Ammon's horn (tissue), 1 donor: Measurements from ENCODE around the gene MYO10.
"Not testable (repeated sequence)": the region's sequence is repeated elsewhere in the genome, so short reads cannot be mapped to it uniquely, and the experiment has no call there.

Source experiments
- DNase-seq: peaks from one replicate; pipeline ENCODE4 v3.0.0-alpha.2; 2016; ENCODE audit warnings: low spot score

The MYO10 gene

DNA sequence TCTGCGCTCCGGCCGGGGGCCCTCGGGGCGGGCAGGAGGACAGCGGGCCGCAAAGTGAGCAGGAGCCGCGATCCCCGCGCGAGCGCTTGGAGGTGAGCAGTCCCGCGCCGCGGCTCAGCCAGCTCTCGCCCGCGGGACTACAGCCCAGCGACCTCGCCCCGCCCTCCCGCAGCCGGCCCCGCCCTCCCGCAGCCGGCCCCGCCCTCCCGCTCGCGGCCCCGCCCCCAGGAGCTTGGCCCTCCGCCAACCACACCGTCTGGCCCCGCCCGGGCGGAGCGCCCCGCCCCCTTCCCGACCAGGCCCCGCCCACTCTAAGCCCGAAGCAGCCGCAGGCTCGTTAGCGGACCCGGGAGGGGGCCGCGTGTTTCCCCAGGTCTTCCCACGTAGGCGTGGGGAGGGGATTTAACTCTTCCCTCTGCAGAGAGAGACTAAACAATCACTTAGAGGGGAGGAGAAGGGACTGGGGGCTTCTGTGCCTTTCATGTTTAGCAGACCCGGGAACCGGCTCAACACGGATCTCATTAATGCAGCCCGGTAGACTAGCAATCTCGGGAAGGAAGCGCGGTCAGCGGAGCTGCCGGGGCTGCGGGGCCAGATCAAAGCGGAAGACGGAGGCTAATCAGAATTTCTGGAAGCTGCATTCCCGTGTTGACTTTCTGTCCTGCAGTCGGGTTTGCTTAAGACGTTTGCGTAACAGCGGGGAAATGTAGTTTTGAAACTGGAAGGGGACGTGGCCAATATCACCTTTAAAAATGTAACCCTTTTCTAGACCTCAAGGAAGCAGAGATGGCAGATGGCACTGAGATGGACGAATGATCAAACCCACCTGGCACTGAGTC is at the start of gene MYO10:
Gene MYO10 (minus strand): TSS at position 139 of the 839 bp plus-strand sequence. CDS start 480 bp downstream, outside the sequence.
- DNase-seq, result peak; percentile 49

DNA sequence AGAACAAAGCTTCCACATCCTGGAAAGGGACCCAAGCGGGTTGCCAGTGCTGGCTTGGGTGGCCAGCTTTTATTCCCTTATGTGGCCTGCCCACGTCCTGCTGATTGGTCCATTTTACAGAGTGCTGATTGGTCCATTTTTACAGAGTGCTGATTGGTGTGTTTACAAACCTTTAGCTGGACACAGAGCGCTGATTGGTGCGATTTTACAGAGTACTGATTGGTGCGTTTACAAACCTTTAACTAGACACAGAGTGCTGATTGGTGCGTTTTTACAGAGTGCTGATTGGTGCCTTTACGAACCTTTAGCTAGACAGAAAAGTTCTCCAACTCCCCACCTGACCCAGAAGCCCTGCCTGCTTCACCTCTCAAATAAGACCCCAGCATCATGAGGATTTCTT is 49.2 kb upstream of the MYO10 start:
- DNase-seq, result not testable (repeated sequence)

DNA sequence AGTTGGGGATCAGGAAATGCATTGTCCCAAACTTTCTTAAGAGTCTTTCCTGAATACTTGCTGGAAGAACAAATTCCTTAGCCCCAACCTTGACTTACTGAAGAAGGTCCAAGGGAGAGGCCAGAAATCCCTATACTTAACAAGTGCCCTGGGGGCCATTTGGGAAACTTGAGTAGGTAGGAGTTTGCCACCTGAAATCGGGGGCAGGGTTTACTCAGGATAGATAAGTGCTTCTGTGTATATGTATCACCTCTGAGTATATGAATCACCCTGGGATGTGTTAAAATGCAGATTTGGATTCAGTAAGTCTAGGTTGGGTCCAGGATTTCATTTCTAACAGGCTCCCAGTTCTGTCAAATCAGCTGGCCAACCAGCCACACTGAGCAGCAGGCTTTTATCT is 47.9 kb upstream of the MYO10 start:
- DNase-seq, result no peak

DNA sequence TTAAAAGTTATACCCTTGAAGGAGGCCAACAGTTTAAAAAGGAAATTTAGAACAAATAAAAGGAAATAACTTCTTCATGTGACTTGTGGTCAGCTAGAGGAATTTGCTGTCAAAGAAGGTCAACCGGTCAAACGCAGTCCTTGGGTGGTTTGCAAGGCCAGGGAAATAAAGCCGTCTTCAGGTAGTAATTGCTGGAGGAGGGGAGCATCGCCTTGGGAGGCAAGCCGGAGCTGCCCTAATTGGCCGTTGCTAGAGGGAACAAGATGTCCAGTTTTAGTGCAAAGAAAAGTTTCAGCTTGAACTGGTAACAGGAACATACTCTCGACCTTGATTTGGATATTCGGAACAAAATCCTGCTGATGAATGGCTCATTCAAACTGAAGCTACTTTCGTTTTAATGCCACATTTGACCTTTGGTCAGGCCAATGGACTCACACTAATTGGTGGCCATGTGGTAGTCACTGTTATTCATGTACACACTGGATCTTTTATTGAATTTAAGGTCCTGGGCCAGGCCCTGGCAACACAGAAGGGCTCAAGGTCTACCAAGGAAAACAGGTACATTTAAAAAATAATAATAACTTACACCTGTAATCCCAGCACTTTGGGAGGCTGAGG is 47.0 kb upstream of the MYO10 start:
- peak; percentile 34 for DNase-seq

DNA sequence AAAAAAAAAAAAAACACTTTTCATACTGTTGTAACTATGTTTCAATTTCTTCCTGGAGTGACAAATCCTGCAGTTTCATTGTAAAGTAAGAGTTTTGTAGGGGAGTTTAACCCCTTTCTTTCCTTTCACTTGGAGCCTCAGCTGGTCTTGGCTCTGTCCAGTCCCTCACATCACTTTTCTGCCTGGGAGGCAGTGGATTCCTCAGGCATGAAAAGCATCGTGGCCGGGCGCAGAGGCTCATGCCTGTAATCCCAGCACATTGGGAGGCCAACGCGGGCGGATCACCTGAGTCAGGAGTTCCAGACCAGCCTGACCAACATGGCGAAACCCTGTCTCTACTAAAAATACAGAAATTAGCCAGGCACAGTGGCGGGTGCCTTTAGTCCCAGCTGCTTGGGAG is 45.6 kb upstream of the MYO10 start:
- DNase-seq, result no peak

DNA sequence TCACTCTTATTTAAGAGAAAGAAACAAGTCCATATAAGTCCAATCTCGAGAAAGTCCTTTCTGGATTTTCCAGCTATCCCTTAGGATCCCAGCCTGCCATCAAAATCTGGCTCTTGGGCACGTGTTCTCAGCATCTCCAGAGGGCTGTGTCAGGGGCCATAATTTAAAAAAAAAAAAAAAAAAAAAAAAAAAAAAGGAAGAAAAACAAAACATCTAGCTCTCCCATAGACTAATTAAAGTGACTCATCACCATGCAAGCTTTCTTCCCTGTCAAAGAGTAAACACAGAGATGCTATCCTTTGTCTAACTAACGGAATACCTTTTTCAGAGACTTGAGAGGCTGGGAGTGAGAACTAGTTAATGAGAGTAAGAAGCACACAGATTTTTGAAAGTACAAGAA is 44.9 kb upstream of the MYO10 start:
- DNase-seq, result no peak

DNA sequence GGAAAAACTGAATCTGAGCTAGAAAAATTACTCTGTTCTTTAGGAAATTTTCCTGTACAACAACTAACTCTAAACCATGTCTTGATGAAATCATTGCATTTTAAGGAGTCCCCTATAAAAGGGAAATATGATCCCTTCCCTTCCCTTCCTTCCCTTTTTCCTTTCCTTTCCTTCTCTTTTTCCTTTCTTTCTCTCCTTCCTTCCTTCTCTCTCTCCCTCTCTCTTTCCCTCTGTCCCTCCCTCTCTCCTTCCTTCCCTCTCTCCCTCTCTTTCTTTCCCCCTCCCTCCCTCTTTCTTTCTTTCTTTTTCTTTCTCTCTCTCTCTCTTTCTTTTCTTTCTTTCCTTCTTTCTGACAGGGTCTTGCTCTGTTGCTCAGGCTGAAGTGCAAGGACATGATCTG is 42.2 kb upstream of the MYO10 start:
- DNase-seq, result no peak

DNA sequence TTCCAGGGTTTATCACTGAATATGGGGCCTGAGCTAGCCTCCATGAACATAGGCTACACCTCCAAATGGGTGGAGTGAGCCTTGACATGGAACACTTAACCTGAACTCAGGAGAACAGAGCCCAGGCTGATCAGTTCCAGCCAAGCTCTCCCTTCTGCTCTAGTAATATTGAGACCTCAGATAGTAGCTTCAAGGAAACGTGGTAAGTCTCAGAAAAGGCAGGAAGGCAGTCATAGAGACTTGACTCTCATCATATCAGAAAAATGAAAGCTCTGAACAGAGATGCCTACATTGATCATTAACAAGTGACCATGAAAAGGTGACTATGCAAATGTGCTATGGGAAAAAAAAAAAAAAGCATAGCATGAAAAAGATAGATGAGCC is 40.5 kb upstream of the MYO10 start:
- DNase-seq, result no peak

DNA sequence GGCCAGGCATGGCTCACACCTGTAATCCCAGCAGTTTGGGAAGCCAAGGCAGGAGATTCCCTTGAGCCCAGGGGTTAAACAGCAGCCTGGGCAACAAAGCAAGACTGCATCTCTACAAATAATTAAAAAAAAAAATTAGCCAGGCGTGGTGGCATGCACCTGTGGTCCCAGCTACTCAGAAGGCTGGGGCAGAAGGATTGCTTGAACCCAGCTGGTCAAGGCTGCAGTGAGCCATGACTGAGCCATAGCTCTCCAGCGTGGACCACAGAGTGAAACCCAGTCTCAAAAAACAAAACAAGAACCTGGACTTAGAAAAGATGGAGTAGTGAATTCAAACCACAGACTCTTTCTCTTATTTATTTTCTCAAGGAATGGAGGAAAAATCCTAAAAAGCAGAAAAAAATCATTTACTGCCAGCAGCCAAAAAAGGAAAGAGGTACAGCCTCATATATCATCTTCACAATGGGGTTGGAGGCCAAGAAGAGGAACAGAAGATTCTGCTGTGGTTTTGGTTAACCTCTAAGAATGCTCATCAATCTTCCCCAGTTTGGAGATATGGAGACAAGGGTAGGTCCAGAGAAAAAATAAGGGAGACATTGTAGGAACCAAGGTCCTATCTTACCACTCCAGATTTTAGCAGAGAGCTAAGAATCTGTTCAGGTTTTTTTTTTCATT is 40.0 kb upstream of the MYO10 start:
- DNase-seq, result no peak

DNA sequence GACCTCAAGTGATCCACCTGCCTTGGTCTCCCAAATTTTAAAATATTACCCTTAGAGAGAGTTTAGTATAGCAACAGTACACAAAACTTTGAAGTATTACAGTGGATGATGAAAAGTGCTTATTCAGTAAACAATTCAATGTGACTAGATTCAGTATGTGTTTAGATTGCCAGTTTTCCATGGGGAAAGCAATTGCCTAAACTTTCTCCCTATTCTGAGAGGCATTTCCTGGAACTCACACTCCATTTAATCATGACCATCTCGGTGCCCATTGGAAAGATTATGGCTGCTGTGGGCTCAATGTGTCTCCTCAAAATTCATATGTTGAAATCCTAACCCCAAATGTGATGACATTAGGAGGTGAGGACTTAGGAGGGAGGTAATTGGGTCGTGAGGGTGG is 38.9 kb upstream of the MYO10 start:
- DNase-seq, result no peak

DNA sequence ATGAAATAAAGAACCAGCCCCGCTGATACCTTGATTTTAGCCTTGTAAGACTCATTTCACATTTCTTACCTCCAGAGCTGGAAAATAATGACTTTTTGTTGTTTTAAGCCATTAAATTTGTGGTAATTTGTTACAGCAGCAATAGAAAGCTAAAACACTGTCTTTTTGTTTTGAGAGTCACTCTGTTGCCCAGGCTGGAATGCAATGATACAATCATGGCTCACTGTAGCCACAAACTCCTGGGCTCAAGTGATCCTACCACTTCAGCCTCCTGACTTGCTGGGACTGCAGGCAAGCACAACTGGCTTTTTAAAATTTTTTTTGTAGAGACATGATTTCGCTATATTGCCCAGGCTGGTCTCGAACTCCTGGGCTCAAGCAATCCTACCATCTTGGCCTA is 34.7 kb upstream of the MYO10 start:
- no peak for DNase-seq

DNA sequence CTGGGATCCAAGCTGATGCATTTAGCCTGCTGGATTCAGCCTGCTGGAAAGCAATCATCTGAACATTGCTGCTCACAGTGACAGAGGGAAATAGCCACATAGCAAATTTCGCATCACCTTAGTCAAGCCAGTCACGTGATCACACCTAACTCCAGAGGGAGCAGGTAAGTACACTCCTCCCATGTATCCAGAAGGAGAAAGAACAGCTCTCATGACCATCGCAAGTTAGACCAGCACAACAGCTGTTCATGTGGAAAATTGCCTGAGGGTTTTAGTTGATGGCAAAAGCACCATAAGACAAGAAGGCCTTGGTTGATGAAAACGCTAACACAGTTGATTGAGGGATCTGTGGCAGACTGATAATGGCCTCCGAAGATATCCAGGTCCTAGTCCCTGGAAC is 34.2 kb upstream of the MYO10 start:
- no peak for DNase-seq

DNA sequence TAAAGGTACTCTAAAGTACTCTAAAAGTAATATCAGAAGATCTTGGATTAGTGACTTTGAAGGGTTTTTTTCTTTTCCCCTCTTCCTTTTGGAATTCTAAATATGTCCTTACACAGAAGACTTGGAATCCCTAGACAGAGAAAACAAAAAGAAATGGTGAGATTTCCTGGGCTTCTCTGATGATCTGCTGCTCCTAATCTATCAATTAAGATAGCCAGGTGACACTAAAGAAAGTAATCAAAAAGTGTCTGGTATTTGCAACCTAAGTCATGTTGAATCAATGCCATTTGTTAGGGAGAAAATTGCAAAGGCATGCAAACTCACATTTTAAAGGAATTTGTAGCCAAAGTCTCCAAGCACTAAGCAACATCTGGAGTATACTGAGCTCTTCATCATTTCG is 29.5 kb upstream of the MYO10 start:
- no peak for DNase-seq

DNA sequence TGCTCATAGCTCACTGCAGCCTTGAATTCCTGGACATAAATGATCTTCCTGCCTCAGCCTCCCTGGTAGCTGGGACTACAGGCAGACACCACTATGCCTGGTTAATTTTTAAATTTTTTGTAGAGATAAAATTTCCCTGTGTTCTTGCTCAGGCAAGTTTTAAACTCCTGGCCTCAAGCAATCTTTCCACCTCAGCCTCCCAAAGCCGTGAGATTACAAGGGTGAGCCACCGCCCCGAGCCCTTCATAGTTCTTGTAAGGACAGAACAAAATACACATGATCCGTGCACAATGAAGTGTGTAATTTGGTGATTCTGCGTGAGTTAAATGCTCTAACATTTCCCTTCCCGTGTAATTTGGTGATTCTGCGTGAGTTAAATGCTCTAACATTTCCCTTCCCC is 27.7 kb upstream of the MYO10 start:
- no peak for DNase-seq

DNA sequence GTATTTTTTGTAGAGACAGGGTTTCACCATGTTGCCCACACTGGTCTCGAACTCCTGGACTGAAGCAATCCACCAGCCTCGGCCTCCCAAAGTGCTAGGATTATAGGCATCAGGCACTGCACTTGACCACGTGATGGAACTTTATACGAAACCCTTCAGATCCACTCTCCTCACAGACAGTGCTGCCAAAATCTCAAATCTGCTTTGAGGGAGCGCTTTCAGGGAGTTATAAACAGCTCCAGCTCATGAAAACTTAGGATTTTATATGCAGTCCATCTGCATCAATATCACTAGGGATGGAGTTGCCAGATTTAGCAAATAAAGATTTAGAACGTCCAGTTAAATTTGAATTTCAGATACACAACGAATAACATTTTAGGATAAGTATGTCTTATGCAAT is 25.0 kb upstream of the MYO10 start:
- DNase-seq, result no peak

DNA sequence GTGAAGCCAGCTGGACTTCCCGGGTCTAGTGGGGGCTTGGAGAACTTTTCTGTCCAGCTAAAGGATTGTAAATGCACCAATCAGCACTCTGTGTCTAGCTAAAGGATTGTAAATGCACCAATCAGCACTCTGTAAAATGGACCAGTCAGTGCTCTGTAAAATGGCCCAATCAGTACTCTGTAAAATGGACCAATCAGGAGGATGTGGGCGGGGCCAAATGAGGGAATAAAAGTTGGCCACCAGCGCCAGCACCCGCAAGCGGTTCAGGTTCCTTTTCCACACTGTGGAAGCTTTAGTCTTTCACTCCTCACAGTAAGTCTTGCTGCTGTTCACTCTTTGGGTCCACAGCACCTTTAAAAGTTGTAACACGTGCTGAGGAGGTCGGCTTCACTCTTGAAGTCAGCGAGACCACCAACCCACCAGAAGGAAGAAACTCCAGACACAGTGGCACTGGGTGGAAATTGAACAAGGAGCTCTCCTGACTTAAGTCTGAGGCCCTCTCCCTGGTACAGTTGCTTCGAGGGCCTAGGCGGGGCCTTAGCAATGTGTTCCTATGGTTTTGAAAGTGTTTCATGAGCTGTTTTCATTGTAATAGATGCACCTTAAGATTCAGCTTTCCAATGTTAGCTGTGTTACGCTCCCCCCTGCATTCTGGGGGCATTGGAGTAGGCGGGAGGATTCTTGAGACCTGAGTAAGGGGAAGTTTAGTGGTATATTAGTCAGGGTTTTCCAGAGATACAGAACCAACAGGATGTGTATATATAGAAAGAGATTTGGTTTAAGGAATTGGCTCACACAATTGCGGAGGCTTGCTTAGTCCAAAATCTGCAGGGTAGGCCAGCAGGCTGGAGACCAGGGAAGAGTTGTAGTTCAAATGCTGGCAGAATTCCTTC is 21.5 kb upstream of the MYO10 start:
- DNase-seq, result no peak

DNA sequence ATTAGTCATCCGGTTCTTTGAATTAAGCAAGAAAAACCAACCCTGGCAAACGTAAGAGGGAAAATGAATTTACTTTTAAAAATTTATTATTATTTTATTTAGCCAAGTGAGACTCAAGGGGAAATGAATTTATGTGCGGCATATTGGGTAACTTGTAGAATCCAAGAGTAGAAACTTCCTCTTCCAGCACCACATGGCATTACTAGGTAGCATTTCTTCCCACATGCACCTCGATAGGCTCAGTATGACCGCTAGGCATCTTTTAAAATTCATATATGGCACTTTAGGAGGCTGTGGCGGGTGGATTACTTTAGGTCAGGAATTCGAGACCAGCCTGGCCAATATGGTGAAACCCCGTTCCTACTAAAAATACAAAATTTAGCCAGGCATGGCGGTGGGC is 17.6 kb upstream of the MYO10 start:
- DNase-seq, result no peak

DNA sequence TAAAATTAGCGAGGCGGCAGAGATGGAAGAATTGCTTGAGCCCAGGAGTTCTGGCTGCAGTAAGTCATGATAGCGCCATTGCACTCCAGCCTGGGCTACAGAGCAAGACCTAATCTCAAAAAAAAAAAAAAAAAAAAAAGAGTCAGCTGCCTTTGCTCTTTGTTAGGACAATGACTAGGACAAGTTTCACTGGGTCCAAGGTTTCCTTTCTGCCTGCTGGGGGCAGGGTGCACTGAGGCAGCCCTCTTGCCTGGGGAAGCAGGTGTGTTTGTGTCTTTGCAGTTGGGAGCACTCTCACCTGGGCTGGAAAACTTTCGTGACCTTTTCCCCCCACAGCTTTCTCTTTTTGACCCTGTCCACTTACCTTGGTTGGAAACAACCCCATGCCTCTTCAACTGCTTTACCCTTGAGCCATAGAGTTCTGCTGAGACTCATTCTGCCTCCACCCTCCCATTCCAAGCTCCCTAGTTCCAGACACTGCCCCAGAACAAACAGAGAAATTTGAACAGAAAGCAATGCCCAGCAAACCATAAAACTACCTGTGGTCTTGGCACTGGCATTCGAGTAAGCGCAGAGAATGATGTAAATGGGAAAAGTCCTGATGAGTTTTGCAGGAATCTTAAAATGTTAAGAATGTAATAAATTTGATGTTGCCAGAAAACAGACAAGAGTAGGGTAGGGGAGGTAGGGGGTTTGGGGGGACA is 17.0 kb upstream of the MYO10 start:
- no peak for DNase-seq

DNA sequence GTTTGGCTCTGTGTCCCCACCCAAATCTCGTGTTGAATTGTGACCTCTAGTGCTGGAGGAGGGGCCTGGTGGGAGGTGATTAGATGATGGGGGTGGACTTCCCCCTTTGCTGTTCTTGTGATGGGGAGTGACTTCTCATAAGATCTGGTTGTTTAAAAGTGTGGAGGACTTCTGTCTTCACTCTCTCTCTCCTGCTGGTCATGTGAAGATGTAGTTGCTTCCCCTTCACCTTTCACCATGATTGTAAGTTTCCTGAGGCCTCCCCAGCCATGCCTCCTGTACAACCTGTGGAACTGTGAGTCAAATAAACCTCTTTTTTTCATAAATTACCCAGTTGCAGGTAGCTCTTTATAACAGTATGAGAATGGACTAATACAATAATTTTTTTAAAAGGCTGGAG is 10.6 kb upstream of the MYO10 start:
- no peak for DNase-seq

DNA sequence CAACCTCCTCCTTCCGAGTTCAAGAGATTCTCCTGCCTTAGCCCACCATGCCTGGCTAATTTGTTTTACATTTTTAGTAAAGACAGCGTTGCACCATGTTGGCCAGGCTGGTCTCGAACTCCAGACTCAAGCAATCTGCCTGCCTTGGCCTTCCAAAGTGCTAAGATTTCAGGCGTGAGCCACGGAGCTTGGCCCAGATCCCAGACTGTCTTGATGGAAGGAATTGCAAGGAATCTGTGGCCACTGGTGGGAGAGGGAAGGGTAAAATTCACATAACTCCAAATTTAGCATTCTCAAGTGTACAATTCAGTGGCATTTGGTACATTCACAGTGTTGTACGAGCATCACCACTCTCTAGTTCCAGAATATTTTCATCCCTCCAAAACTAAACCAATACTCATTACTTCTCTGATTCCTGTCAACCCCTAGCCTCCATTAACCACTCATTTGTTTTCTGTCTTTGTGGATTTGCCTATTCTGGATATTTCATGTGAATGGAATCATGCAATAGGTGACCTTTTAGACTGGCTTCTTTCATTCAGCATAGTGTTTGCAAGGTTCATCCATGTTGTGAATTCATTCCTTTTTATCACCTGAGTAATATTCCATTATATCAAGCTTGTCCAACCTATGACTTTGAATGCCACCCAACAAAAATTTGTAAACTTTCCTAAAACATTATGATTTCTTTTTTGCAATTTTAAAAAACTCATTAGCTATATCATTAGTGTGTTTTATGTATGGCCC is 8.9 kb upstream of the MYO10 start:
- DNase-seq, result no peak
